GM18907 (cell line): ENCODE results near the gene APH1A.
A peak's percentile ranks its signal among the peaks of the same experiment; 100 is the strongest.
"Not testable (repeated sequence)": the region's sequence is repeated elsewhere in the genome, so short reads cannot be mapped to it uniquely, and the experiment has no call there.

ENCODE experiments used
- ATAC-seq: cut with Tn5 transposase; IDR thresholded peaks from one replicate; pipeline ENCODE4 v1.9.1; 2021; ENCODE audit warnings: mild to moderate bottlenecking, moderate library complexity; ENCODE audit not compliant: unreplicated experiment

Gene APH1A

DNA sequence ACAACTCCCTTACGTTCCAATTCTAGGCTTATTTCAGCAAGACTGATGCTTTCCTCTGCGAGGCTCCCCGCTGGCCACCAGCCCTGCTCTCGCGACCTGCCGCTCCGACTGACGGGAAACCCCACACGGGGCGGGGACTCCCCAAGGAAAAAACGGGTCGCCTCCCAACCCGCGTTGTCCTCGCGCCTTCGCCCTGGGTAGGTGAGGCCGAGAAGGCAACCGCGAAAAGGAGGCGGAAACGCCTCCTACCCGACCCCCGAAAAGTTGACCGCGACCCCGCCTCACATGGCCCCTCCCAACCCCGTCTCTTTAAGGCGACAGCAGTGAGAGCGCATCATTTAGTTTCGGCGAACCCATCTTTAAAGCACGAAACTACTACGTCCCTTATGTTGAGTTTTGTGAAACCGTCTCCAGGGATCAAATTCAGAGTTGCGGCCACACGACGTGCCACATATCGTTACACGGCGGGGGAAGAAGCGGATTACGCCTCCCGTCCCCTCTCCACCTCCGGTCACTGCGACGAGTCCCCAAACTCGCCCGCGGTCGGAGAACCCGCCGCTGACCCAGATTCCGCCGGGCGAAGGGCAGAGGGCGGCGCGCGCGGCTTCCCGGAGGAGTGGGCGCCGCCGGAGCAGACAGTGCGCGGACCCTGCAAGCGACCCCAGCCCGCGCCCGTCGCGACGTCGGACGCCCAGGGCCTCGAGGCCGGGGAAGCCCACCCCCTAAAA, 34.1 kb downstream of the APH1A start:
- ATAC-seq = peak; percentile 57

DNA sequence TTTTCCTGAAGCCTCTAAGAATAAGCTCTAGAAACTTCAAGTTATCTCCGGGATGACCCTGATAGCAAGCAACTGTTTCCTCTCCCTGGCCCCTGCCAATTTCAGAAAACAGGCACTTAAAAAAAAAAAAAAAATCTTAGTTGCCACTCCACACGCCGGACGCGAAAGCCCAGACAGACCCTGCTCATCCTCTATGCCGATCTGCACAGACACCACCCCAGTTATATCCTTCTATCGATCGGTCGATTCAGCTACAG, 34.6 kb downstream of the APH1A start:
- ATAC-seq = no peak

DNA sequence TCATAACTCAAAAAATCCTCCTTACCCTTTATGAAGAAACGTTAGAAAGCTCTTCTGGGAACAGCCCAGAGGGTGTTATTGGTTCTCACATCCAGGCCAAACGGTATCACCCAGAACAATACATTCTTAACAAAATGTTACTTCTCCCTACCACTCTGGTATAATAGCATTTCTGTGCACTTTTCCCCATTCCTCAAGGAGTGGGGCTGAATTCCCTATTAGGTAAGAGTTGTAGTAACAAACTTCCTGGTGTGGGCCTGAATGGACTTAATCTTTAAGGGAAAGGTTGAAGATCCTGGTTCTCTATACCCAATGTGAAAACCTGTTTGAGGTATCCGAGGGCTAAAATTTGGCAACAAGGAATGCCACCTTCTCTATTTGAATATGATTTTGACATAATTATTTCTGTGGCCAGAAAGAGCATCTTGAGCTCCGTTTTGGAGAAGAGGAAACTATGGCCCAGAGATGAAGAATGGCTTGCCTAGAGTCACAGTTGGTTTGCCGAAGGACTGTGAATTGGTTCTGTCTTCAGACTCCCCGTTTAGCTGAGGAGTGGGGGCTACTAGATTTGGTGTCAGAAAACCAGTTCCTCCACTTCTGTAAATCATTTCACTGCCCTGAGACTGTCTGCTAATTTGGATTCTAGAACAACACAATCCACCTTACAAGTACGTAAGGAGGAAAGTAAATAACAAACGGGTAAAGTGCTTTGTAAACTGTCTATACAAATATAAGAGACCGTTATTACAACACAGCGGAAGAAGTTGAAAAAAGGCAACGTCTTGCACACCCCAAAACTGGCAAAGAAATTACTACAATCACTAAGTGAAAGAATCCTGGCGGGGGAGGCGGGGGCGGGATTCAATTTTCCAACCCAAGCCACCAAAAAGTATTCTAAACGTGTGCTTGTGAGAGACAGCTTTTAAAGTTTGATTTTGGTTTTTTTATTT, 35.2 kb downstream of the APH1A start:
- ATAC-seq = no peak

DNA sequence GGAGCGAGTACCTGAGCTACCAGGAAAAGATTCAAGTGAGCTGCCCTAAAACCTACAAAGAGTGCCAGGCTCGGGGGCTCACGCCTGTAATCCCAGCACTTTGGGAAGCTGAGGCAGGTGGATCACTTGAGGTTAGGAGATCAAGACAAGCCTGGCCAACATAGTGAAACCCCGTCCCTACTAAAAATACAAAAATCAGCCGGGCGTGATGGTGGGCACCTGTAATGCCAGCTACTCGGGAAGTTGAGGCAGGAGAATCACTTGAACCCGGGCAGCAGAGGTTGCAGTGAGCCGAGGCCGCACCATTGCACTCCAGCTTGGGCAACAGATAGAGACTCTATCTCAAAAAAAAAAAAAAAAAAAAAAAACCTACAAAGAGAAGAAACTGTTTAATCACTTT, 35.9 kb downstream of the APH1A start:
- not testable (repeated sequence) for ATAC-seq

DNA sequence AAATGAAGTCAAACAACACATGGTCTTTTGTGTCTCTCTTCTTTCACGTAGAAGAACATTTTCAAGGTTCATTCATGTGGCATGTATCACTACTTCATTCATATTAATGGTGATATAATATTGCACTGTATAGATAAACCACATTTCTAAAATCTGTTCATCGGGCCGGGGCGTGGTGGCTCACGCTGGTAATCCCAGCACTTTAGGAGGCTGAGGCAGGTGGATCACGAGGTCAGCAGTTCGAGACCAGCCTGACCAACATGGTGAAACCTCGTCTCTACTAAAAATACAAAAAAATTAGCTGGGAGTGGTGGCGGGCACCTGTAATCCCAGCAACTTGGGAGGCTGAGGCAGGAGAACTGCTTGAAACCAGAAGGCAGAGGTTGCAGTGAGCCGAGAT, 40.6 kb downstream of the APH1A start:
- ATAC-seq = not testable (repeated sequence)

DNA sequence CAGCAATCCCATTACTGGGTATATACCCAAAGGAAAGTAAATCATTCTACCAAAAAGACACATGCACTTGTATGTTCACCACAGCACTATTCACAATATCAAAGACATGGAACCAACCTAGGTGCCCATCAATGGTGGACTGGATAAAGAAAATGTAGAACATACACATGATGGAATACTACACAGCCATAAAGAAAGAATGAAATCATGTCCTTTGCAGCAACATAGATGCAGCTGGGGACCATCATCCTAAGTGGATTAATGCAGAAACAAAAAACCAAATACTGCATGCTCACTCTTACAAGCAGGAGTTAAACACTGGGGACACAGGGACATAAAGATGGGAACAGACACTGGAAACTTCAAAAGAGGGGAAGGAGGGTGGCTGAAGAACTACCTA, 41.6 kb downstream of the APH1A start:
- no peak for ATAC-seq

DNA sequence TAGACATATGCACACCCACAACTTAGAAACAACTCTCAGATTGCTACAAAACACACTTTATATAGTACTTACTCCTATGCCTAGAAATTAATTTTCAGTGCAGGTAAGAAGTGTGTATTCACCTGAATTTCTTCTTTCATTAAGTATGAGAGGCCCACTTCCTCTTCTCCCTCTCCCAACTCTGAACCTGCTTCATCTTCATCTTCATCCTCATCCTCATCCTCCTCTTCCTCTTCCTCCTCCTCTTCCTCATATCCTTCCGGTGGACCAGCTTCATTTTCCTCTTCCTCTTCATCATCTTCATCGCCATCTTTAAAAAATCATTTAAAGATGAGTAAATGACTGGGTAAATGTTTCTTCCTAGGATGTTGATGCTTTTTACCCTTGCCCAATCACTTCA, 42.3 kb downstream of the APH1A start:
- ATAC-seq = no peak

DNA sequence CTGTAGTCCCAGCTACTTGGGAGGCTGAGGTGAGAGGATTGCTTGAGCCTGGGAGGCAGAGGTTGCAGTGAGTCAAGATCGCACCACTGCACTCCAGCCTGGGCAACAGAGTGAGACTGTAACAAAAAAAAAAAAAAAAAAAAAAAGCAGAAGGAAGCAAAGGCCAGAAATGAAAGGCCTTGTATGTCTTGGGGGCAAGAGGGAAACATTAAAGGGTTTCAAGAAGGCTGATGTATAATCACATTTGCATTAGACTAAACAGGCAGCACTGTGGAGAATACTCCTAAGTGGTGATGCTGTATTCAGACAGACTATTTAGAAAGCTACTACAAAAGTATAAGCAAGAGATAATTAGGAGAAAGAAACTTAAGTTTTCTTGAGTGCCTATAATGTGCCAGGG, 43.3 kb downstream of the APH1A start:
- no peak for ATAC-seq

DNA sequence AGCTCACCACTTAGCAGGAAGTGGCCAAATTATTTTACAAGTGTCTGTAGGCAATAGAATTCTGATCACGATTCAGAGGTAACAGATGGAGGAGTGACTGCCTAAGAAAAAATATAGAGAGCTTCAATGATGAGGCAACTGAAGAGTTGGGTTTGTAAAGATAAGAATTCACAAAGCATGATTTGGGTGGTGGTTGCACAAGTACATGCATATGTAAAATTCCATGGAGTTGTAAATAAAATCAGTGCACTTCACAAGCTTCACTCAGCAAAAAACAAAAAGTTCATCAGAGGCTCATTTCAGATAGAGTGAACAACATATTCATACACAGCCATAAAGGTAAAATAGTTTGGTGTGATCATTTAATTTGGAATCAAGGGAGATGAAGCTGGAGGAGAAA, 43.8 kb downstream of the APH1A start:
- no peak for ATAC-seq

DNA sequence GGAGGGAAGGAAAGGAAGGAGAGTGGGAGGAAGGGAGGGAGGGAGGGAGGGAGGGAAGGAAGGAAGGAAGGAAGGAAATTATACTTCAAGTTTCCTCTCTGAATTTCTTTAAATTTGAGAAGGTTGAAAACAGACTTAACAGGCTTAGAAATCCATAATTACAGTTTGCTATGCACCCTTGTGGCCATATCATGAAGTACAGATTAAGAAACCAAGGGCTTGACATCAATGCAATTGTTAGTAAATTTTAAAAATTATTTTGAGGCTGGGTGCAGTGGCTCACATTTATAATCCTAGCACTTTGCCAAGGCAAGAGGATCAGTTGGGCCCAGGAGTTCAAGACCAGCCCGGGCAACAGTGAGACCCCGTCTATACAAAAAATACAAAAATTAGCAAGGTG, 47.3 kb downstream of the APH1A start:
- ATAC-seq = no peak

DNA sequence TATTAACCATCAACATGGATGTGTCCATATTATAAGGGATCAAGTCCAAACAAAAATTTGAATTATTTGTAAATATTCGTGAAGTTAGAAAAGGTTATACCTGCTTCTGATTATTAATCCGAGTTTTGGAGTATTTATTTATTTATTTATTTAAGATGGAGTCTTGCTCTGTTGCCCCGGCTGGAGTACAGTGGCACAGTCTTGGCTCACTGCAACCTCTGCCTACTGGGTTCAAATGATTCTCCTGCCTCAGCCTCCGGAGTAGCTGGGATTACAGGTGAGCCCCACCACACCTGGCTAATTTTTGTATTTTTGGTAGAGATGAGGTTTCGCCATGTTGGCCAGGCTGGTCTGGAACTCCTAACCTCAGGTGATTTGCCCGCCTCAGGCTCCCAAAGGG, 53.0 kb downstream of the APH1A start:
- ATAC-seq = not testable (repeated sequence)
